IPS-20b (cell line): ENCODE data around the gene TARBP1.
A peak's percentile ranks its signal among the peaks of the same experiment; 100 is the strongest.
"Not testable (repeated sequence)": the region's sequence is repeated elsewhere in the genome, so short reads cannot be mapped to it uniquely, and the experiment has no call there.

Source experiments
- H3K27ac ChIP-seq: one replicate; pipeline ENCODE4 v1.5.1; 2013; ENCODE audit warnings: low read length
- H3K27me3 ChIP-seq: 2 replicates; pipeline ENCODE4 v1.6.1; 2013; ENCODE audit warnings: mild to moderate bottlenecking, low read length, inconsistent platforms; ENCODE audit not compliant: insufficient read depth
- H3K36me3 ChIP-seq: 2 replicates; pipeline ENCODE4 v1.6.1; 2013; ENCODE audit warnings: low read depth, mild to moderate bottlenecking, inconsistent platforms, low read length, moderate library complexity; ENCODE audit not compliant: insufficient read depth
- H3K4me1 ChIP-seq: 2 replicates; pipeline ENCODE4 v1.6.1; 2013; ENCODE audit warnings: mild to moderate bottlenecking, control low read depth, inconsistent platforms, low read length, moderate library complexity; ENCODE audit not compliant: insufficient read depth
- H3K4me3 ChIP-seq: 2 replicates; pipeline ENCODE4 v1.5.1; 2013; ENCODE audit warnings: mild to moderate bottlenecking, low read length, inconsistent platforms
- H3K9ac ChIP-seq: 2 replicates; pipeline ENCODE4 v1.6.1; 2013; ENCODE audit warnings: low read depth, mild to moderate bottlenecking, inconsistent platforms, low read length, moderate library complexity
- H3K9me3 ChIP-seq: 2 replicates; pipeline ENCODE4 v1.6.1; 2013; ENCODE audit warnings: mild to moderate bottlenecking, low read depth, low read length, inconsistent platforms; ENCODE audit not compliant: insufficient read depth

The TARBP1 gene

GRCh38 chr1:234478481-234479309 lies at the start of gene TARBP1:
TSS of gene TARBP1 (minus strand) at chr1:234479179. CDS start at chr1:234479103, 76 bp downstream.
- H3K4me1 ChIP-seq = peaks cover 28% of the 10 kb centered on the region
- peaks cover 25% of the 10 kb centered on the region for H3K27me3 ChIP-seq
- peak within 1 kb of the TSS; percentile 85 for H3K9ac ChIP-seq
- no peaks in the 10 kb centered on the region for H3K36me3 ChIP-seq
- H3K9me3 ChIP-seq = no peaks in the 10 kb centered on the region
- no peak within 1 kb of the TSS for H3K27ac ChIP-seq
- peak within 1 kb of the TSS; percentile 69 for H3K4me3 ChIP-seq

GRCh38 chr1:234528074-234528865 lies 49.3 kb upstream of the TARBP1 start:
- Histone ChIP-seq H3K27ac (no peak overlapping the region), H3K9me3 (no peaks in the 10 kb centered on the region), H3K4me1 (peaks cover 10% of the 10 kb centered on the region; the same call in 1 of the 2 replicates), H3K36me3 (no peaks in the 10 kb centered on the region), H3K9ac (no peak overlapping the region), H3K27me3 (no peaks in the 10 kb centered on the region), H3K4me3 (no peak overlapping the region)

- H3K27me3 ChIP-seq = no peaks in the 10 kb centered on the region
- peaks cover 12% of the 10 kb centered on the region; the same call in 1 of the 2 replicates for H3K4me1 ChIP-seq
- H3K27ac ChIP-seq = no peak overlapping the region
- no peaks in the 10 kb centered on the region for H3K36me3 ChIP-seq
- H3K4me3 ChIP-seq = no peak overlapping the region
- H3K9ac ChIP-seq = no peak overlapping the region
- H3K9me3 ChIP-seq = no peaks in the 10 kb centered on the region
Observed at GRCh38 chr1:234527346-234527745, 48.4 kb upstream of the TARBP1 start.

- peaks cover 12% of the 10 kb centered on the region; the same call in 1 of the 2 replicates for H3K4me1 ChIP-seq
- no peaks in the 10 kb centered on the region for H3K9me3 ChIP-seq
- H3K27ac ChIP-seq = no peak overlapping the region
- no peaks in the 10 kb centered on the region for H3K27me3 ChIP-seq
- no peaks in the 10 kb centered on the region for H3K36me3 ChIP-seq
- no peak overlapping the region for H3K9ac ChIP-seq
- H3K4me3 ChIP-seq = no peak overlapping the region
Observed at GRCh38 chr1:234526922-234527321, 47.9 kb upstream of the TARBP1 start.

GRCh38 chr1:234525099-234525799 lies 46.3 kb upstream of the TARBP1 start:
- Histone ChIP-seq H3K27me3 (no peaks in the 10 kb centered on the region), H3K9ac (no peak overlapping the region), H3K9me3 (no peaks in the 10 kb centered on the region), H3K36me3 (no peaks in the 10 kb centered on the region), H3K27ac (no peak overlapping the region), H3K4me1 (0 out of 2 replicates have a peak, but pooled peaks cover 8% of the 10 kb centered on the region), H3K4me3 (no peak overlapping the region)

GRCh38 chr1:234521836-234522235 lies 42.9 kb upstream of the TARBP1 start:
- Histone ChIP-seq H3K27me3 (no peaks in the 10 kb centered on the region), H3K36me3 (no peaks in the 10 kb centered on the region), H3K27ac (no peak overlapping the region), H3K9me3 (no peaks in the 10 kb centered on the region), H3K4me3 (no peak overlapping the region), H3K9ac (no peak overlapping the region), H3K4me1 (0 out of 2 replicates have a peak, but pooled peaks cover 8% of the 10 kb centered on the region)

- Histone ChIP-seq H3K9me3 (no peaks in the 10 kb centered on the region), H3K9ac (no peak overlapping the region), H3K27ac (no peak overlapping the region), H3K36me3 (no peaks in the 10 kb centered on the region), H3K4me1 (0 out of 2 replicates have a peak, but pooled peaks cover 8% of the 10 kb centered on the region), H3K27me3 (no peaks in the 10 kb centered on the region), H3K4me3 (no peak overlapping the region)
Observed at GRCh38 chr1:234520908-234521817, 42.2 kb upstream of the TARBP1 start.

GRCh38 chr1:234519506-234519905 lies 40.5 kb upstream of the TARBP1 start:
- H3K36me3 ChIP-seq = no peaks in the 10 kb centered on the region
- no peaks in the 10 kb centered on the region for H3K27me3 ChIP-seq
- H3K4me3 ChIP-seq = no peak overlapping the region
- H3K9me3 ChIP-seq = no peaks in the 10 kb centered on the region
- H3K27ac ChIP-seq = no peak overlapping the region
- peaks cover 16% of the 10 kb centered on the region; the same call in 1 of the 2 replicates for H3K4me1 ChIP-seq
- no peak overlapping the region for H3K9ac ChIP-seq

GRCh38 chr1:234518876-234519275 lies 39.9 kb upstream of the TARBP1 start:
- Histone ChIP-seq H3K4me3 (no peak overlapping the region), H3K27me3 (no peaks in the 10 kb centered on the region), H3K4me1 (peaks cover 12% of the 10 kb centered on the region; the same call in 1 of the 2 replicates), H3K36me3 (no peaks in the 10 kb centered on the region), H3K9ac (no peak overlapping the region), H3K27ac (no peak overlapping the region), H3K9me3 (no peaks in the 10 kb centered on the region)

GRCh38 chr1:234518086-234518485 lies 39.1 kb upstream of the TARBP1 start:
- H3K4me1 ChIP-seq = peaks cover 10% of the 10 kb centered on the region; the same call in 1 of the 2 replicates
- not testable (repeated sequence) for H3K4me3 ChIP-seq, H3K9ac ChIP-seq, H3K9me3 ChIP-seq, H3K27ac ChIP-seq, H3K27me3 ChIP-seq, H3K36me3 ChIP-seq
